HG03520 (cell line): ENCODE results near the gene UBE2E2.

Source experiments
- ATAC-seq: cut with Tn5 transposase; IDR thresholded peaks from one replicate; pipeline ENCODE4 v1.9.1; 2021; ENCODE audit warnings: mild to moderate bottlenecking, moderate library complexity; ENCODE audit not compliant: unreplicated experiment

UBE2E2 gene

DNA sequence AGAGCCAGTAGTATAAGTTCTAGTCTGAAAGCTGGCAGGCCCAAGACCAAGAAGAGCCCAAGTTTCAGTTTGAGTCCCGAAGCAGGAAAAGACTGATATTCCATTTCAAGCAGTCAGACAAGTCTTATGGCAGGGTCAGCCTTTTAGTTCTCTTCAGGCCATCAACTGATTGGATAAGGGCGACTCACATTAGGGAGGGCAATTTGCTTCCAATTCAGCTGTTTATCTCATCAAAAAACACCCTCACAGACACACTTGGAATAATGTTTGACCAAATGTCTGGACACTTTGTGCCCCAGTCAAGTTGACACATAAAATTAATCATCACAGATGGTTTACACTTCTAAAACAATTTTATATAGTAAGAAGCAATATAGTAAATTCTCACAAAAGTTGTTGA lies 69.7 kb downstream of the UBE2E2 start:
- ATAC-seq = no peak

DNA sequence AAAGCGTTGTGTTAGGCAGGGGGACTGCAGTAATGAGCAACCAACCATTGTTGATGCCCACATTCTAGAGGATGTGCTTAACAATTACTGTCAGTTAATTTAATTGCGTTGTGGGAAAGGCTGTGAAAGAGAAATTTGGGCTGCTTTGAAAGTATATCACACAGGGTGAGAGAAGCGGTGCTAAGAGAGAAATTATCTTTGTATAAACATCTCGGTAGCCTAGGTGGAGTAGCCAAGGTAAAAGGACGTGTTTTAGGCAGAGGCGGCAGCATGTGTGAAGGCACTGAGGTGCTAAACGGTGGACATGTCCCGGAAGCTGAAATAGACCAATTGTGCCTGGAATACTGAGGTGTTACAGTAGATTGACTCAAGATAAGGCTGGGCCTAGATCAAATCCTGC lies 71.9 kb downstream of the UBE2E2 start:
- ATAC-seq = no peak

DNA sequence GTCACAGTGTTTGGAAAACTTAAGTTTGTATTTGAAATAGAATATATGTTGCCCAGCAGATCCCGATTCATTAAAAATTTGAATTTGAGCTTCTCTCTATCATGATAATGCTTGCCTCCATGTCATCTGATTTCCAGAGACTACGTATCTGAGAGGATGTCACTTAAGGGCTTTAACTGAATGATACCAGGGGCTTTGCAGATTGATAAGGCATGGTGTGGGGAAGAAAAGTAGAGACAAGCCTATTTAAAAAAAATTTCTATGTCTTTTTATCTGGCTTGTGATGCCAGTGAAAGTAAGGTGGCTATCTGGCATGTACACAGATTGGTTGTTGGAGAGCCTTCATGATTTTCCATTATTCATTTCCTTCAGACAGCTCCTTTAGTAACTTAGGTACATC lies 72.7 kb downstream of the UBE2E2 start:
- no peak for ATAC-seq

DNA sequence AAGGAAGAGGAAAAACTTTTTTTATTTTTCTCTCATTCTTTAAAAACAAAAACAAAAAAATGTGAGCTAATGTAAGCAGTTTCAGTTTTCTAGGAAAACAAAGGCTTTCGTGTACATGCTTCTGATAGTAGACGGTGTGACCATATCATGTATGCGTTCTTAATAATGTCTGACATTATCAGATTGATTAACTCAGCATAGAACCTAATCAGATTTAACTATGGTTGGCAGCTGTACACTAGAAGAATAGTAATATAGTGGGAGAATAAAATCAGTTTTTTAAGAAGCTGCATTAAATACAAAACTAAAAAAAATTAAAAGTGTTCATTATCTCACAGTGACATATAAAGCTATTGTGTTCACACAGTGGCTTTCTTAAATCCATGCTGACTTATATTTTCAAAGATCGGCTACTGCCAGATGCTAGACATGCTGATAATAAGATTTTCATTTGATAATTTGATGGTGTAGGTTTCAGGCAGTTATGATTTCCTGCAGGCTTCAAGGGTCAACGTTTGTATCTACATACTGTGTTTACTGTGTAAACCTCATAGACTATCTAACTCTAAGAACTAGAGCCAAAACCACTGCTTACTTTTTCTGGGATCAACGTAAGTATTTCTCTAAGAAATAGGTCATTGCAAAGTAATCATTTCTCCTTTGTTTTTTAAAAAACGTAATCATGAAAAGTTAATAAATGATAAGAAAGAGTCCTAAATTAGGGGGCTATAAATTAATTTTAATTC lies 74.0 kb downstream of the UBE2E2 start:
- no peak for ATAC-seq

DNA sequence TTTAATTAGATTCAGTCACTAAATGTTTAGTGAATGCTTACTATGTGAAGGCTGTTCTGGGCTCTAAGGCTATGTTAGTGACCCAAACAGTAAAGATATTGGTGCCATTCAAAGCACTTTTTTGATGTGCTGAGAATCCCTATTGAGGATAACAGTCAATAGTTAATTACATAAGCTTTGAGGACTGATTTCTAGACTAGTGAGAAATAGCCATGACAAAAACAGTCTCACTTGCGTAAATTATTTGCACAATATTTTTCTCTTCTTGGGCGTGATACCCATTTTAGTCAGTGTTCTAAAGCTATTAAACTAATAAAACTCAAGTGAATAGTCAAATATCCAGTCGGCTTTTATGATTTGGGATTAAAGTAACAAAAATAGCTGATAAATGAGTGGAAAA lies 74.6 kb downstream of the UBE2E2 start:
- no peak for ATAC-seq

- ATAC-seq = no peak
Measured at GRCh38 chr3:23283625-23284024, 80.5 kb downstream of the UBE2E2 start.

DNA sequence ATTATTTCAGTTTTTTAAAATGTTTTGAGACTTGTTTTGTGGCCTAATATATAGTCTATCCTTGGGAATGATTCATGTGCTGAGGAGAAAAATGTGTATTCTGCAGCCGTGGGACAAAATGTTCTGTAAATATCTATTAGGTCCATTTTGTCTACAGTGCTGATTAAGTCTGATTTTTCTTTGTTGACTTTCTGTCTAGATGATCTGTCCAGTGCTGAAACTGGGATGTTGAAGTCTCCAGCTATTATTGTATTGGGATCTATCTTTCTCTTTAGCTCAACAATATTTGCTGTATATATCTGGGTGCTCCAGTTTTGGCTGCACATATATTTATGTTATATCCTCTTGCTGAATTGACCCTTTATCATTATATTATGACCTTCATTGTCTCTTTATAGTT lies 85.2 kb downstream of the UBE2E2 start:
- no peak for ATAC-seq

DNA sequence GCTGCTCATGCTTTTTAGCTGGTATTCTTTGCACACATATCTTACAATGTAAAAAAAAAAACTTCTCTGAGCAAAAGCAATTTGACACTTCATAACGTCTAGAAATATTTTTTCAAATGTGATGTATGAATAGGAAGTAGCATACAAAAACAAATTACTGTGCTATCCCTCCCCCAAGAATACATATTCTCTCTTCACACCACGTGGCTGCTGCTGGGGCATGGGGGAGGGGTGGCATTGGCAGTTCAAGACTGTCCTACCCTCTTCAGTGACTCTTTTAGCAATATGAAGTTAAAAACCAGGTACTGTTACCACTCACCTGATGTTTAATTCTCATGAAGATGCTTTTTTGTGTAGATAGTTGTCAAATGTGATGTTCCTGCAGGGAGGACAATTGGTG lies 85.6 kb downstream of the UBE2E2 start:
- no peak for ATAC-seq

DNA sequence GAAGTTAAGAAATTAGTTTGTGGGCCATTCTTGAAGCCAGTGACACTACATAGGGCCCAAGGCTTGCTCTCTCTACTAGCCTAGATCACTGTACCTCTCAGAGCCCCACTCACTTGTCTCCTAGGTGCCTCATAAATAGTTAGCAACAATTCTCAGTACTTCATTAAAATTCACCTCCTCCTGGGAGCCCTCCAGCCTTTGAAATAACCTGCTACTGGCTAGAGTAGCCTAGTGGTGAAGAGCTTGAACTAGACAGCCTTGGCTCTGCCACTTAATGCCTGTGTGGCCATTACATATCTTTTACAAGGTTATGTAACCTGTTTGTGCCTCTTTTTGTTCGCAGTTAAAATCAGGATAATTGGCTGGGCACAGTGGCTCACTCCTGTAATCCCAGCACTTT lies 89.3 kb downstream of the UBE2E2 start:
- ATAC-seq = no peak

GRCh38 chr3:23294770-23295387 lies 91.8 kb downstream of the UBE2E2 start:
- ATAC-seq = peak; percentile 35

DNA sequence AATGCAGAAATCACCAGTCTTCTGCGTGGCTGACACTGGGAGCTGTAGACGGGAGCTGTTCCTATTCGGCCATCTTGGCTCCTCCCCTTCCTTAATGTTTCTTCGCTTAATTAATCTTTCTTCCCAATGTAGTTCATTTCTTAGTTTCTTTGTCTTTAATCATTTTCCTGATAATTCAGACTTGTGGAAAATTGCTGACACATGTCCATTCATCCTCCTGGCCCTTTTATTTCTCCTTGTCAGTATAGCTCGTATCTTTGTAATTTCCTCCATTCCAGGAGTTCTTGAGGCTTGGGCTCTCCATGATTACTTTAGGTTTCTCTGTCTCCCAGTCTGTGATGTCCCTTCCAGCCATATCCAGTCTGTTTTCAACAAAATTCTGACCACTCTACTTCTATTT lies 98.7 kb downstream of the UBE2E2 start:
- no peak for ATAC-seq

DNA sequence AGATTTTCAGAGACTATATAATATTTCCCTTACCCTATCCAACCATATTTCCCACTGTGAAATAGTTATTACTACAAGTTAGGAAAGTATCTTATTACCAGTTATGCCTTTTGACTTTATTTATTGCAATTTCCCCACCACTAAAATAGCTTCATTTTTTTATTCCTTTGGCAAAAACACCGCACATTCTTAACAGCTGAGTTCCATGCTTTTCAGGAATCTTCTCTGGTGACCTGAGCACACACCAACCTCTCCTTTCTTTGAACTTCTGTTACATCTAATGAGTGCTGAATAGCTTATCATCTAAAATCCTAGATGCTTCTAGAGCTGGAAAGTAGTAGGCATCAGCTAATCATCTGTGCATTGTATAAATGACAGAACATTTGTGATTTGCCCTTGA lies 99.1 kb downstream of the UBE2E2 start:
- no peak for ATAC-seq

- no peak for ATAC-seq
Measured at GRCh38 chr3:23303601-23304217, 100.6 kb downstream of the UBE2E2 start.

GRCh38 chr3:23304424-23304823 lies 101.3 kb downstream of the UBE2E2 start:
- no peak for ATAC-seq

DNA sequence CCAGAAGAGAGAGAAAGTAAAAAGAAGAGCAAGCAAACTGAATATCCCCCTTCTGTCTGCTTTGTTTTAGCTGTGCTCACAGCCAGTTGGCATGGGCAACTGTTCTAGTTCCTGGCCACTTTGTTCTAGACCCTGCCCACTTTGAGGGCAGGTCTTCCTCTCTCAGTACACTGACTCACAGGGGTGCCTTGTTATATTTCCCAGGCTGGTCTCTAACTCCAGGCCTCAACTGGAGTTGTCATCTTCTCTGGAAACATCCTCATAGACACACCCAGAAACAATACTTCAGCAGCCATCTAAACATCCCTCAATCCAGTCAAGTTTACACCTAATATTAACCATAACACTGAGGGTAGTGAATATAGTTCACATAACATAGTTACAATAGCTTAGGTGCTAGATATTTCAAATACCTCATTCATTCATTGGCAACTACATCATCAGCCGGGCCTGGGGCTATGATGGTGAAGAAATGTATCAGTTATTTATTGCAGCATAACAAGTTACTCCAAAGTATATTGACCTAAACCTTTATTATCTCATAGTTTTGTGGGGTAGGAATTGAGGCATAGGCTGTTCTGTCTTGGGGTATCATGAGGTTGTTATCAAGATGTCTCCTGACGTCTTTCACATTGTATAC lies 106.0 kb downstream of the UBE2E2 start:
- ATAC-seq = no peak

- no peak for ATAC-seq
Measured at GRCh38 chr3:23312866-23313265, 109.7 kb downstream of the UBE2E2 start.

DNA sequence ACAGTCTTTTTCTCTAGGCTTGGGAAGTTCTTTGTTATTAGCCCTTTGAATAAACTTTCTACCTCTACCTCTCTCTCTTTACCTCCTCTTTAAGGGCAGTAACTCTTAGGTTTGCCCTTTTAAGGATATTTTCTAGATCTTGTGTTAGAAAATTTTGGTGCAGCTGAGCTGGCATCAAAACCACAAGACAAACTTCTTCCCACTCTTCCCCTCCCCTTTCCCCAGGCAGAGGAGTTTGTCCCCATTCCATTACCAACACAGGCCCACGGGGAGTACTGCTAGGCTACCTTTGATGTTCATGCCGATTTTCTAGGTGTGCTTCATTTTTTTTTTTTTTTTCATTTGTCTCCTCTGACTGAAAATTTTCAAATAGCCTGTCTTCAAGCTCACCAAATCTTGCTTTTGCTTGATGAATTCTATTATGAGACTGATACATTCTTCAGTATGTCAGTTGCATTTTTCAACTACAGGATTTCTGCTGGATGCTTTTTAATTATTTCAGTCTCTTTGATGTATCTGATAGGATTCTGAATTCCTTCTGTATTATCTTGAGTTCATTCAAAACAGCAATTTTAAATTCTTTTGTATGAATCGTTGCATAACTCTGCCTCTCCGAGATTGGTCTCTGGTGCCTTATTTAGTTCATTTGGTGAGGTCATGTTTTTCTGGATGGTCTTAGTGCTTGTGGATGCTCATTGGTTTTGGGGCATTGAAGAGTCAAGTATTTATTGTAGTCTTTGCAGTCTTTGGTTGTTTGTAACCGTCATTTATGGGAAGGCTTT lies 112.0 kb downstream of the UBE2E2 start:
- no peak for ATAC-seq

DNA sequence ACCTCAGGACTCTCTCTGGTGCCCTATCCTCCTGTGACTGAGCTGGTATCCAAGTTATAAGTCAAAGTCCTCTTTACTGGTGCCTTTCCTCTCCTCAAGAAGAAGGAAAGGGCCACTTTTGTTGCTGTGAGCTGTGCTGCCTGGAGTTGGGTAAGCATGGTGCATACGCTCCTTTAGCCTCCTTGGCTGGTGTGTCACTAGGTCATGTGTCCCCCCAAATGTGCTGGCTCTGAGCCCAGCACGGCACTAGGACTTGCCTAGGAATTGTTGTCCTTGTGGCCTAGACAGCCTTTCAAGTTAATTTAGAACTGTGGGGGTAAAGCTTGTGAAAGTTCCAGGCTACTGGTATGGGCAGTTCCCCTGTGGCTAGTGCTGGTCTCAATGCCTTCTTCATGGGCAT lies 113.8 kb downstream of the UBE2E2 start:
- no peak for ATAC-seq

GRCh38 chr3:23319366-23320312 lies 116.5 kb downstream of the UBE2E2 start:
- ATAC-seq = no peak
